Lung (tissue), 12 donors: ENCODE results near the gene PCNT. TPM values are rescaled to one million over a fixed set of nuclear protein-coding genes. Genes with fewer than 3 reads are reported as not detected.

ENCODE experiments used
- ATAC-seq: fragments of 200-7000 bp; cut with Tn5 transposase; one replicate; pipeline ENCODE4 v1.9.1; 2020; ENCODE audit warnings: moderate number of reproducible peaks; ENCODE audit not compliant: insufficient read depth, low FRiP score
- DNase-seq, 3 donors: peaks; one replicate each; pipeline ENCODE4 v3.0.0-alpha.2; 2013 to 2017
- H3K27ac ChIP-seq, 2 donors: one replicate each; pipeline ENCODE4 v1.5.1; 2013; ENCODE audit warnings: mild to moderate bottlenecking in 2 of 2, moderate library complexity in 2 of 2, control low read depth in 1 of 2, inconsistent platforms in 1 of 2, low read depth in 1 of 2, low read length in 1 of 2
- H3K27me3 ChIP-seq, 3 donors: one replicate each; pipeline ENCODE4 v1.5.1; 2013; ENCODE audit warnings: low read length in 2 of 3; ENCODE audit not compliant: control insufficient read depth in 3 of 3, insufficient read depth in 3 of 3
- H3K36me3 ChIP-seq, 4 donors: one replicate each; pipeline ENCODE4 v1.5.1; 2013; ENCODE audit warnings: low read length in 4 of 4, mild to moderate bottlenecking in 1 of 4, moderate library complexity in 1 of 4; ENCODE audit not compliant: control insufficient read depth in 4 of 4, insufficient read depth in 4 of 4
- H3K4me1 ChIP-seq, 5 donors: one replicate each; pipeline ENCODE4 v1.5.1; 2013; ENCODE audit warnings: low read length in 5 of 5, mild to moderate bottlenecking in 2 of 5, moderate library complexity in 1 of 5; ENCODE audit not compliant: control insufficient read depth in 5 of 5, insufficient read depth in 5 of 5
- H3K4me3 ChIP-seq: one replicate; pipeline ENCODE4 v1.5.1; 2013; ENCODE audit warnings: mild to moderate bottlenecking, control low read depth, moderate library complexity
- H3K9ac ChIP-seq, 2 donors: one replicate each; pipeline ENCODE4 v1.5.1; 2013; ENCODE audit warnings: low read length in 2 of 2, control low read depth in 1 of 2; ENCODE audit not compliant: insufficient read depth in 1 of 2
- H3K9me3 ChIP-seq, 4 donors: one replicate each; pipeline ENCODE4 v1.5.1; 2013; ENCODE audit warnings: low read length in 3 of 4, mild to moderate bottlenecking in 1 of 4, moderate library complexity in 1 of 4; ENCODE audit not compliant: control insufficient read depth in 4 of 4, insufficient read depth in 3 of 4
- WGBS, 2 donors: extraction: QIAGEN DNeasy Blood & Tissue Kit; methylation state at CpG; one replicate each; pipeline ENCODE4 v1.1.7; 2013; 5-methylcytosine and 5-hydroxymethylcytosine counted together
- polyA plus RNA-seq, 2 donors: library from polyadenylated mRNA; stranded (reverse); fragments of 200-250 nt; gene quantifications; one replicate each; pipeline ENCODE4 v1.2.1, GENCODE V29; 2013
- total RNA-seq, 2 donors: library from RNA; depleted of rRNA in 1 of 2; stranded (reverse); fragments of >200 nt in 1 of 2; gene quantifications; one replicate each; pipeline ENCODE4 v1.2.1, GENCODE V29; 2014 to 2021
- TF ChIP-seq, protein P1 (sequence below): IDR thresholded peaks from 2 replicates; pipeline ENCODE4 v1.5.1; 2012; ENCODE audit warnings: mild to moderate bottlenecking; ENCODE audit errors: control extremely low read depth, extremely low read depth
- donor health status: control.
- donor health status: control.
- donor health status: Bipolar disorder and iron deficiency.
- donor health status: healthy.
- donor health status: DM: yes; HTN: yes; CAD: no.

Gene PCNT
- total and polyA plus RNA-seq, 4 donors = 9.8 to 37.2 (median 18.5) TPM

GRCh38 chr21:46366966-46367365 lies 43.0 kb downstream of the PCNT start:
- Histone ChIP-seq H3K9me3 (peaks cover 0 to 1% (median under 1%) of the 10 kb centered on the region in 4 donors), H3K27ac (no peak overlapping the region), H3K36me3 (peaks cover 7 to 54% (median 21%) of the 10 kb centered on the region in 4 donors), H3K4me3 (no peak overlapping the region), H3K9ac (no peak overlapping the region), H3K4me1 (peaks cover 0 to 1% (median 0%) of the 10 kb centered on the region in 5 donors), H3K27me3 (no peaks in the 10 kb centered on the region)
- DNase-seq (no peak), ATAC-seq (no peak)
- 86 to 95% methylated on average over 20 of the region's 20 CpGs for WGBS, 2 donors
- TF ChIP-seq, protein P1, sequence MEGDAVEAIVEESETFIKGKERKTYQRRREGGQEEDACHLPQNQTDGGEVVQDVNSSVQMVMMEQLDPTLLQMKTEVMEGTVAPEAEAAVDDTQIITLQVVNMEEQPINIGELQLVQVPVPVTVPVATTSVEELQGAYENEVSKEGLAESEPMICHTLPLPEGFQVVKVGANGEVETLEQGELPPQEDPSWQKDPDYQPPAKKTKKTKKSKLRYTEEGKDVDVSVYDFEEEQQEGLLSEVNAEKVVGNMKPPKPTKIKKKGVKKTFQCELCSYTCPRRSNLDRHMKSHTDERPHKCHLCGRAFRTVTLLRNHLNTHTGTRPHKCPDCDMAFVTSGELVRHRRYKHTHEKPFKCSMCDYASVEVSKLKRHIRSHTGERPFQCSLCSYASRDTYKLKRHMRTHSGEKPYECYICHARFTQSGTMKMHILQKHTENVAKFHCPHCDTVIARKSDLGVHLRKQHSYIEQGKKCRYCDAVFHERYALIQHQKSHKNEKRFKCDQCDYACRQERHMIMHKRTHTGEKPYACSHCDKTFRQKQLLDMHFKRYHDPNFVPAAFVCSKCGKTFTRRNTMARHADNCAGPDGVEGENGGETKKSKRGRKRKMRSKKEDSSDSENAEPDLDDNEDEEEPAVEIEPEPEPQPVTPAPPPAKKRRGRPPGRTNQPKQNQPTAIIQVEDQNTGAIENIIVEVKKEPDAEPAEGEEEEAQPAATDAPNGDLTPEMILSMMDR = no peak

GRCh38 chr21:46368533-46369285 lies 44.8 kb downstream of the PCNT start:
- TF ChIP-seq, protein P1 = no peak
- H3K27ac ChIP-seq = no peak overlapping the region
- peaks cover 0 to 1% (median 0%) of the 10 kb centered on the region in 5 donors for H3K4me1 ChIP-seq
- 45 to 54% methylated on average over 11 of the region's 11 CpGs for WGBS, 2 donors
- ATAC-seq (no peak), DNase-seq (no peak)
- H3K36me3 ChIP-seq = peaks cover 7 to 44% (median 17%) of the 10 kb centered on the region in 4 donors
- no peak overlapping the region for H3K4me3 ChIP-seq
- H3K9me3 ChIP-seq = peaks cover 0 to 3% (median 1%) of the 10 kb centered on the region in 4 donors
- no peaks in the 10 kb centered on the region for H3K27me3 ChIP-seq
- H3K9ac ChIP-seq = no peak overlapping the region

DNA sequence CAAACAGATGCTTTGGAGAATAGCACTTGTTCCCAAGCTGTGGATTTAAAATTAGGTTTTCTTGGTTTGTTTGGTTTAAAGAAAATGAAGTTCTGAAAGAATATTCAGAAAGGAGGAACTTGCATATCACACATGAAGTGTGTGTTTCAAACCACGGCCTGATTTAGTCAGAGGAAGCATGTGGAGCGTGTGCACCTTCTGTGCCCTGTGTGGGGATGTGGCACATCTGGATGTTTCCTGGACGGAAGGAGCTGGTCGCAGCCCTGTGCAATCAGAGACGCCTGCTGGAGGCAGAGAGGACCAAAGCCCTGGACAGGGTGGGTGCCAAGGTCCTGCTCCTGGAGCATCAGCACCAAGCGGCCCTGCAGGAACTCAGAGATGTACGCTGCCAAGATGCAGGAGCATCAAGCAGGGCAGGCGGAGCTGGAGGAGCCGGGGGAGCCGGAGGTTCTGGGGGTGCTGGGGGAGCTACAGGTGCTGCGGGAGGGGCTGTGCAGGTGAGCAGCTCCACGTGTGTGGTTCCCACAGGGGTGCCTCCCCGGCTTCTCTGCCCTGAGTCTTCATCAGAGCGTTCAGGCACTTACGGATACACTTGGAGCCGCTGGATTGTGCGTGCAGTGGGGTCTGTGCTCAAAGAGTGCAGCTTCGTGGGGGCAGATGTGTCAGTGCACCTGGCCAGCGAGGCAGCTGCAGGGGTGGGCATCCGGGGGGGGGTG lies 45.7 kb downstream of the PCNT start:
- Histone ChIP-seq H3K36me3 (peaks cover 7 to 36% (median 15%) of the 10 kb centered on the region in 4 donors), H3K27ac (no peak overlapping the region), H3K27me3 (no peaks in the 10 kb centered on the region), H3K4me3 (no peak overlapping the region), H3K9me3 (peaks cover 0 to 3% (median 1%) of the 10 kb centered on the region in 4 donors), H3K9ac (no peak overlapping the region), H3K4me1 (peaks cover 0 to 1% (median 0%) of the 10 kb centered on the region in 5 donors)
- no peak for DNase-seq
- TF ChIP-seq, protein P1 = no peak
- WGBS, 2 donors = 46 to 77% methylated on average over 20 of the region's 20 CpGs
- ATAC-seq = no peak
